Suprapubic skin (tissue), 4 donors: ENCODE measurements around the gene SAC3D1.

Experiments
- EP300 ChIP-seq: sonication (generic); formaldehyde crosslinking; IDR thresholded peaks from one replicate; pipeline ENCODE4 v1.6.1; 2017; ENCODE audit warnings: antibody characterized with exemption
- POLR2A ChIP-seq, 2 donors: fragments of 450-650 bp; IDR thresholded peaks; one replicate each; pipeline ENCODE4 v1.6.1; 2017; ENCODE audit warnings: antibody characterized with exemption in 2 of 2, mild to moderate bottlenecking in 2 of 2, moderate library complexity in 2 of 2
- POLR2AphosphoS5 ChIP-seq, 3 donors: sonication (generic); formaldehyde crosslinking; IDR thresholded peaks; one replicate each; pipeline ENCODE4 v1.6.1; 2017; ENCODE audit warnings: antibody characterized with exemption in 3 of 3
- TF ChIP-seq, protein P1 (sequence below), 2 donors: fragments of 200-600 bp in 1 of 2; fragments of 450-650 bp in 1 of 2; sonication (generic) in 1 of 2; IDR thresholded peaks; one replicate each; pipeline ENCODE4 v1.5.1; 2016 to 2019; ENCODE audit warnings: antibody characterized with exemption in 2 of 2, mild to moderate bottlenecking in 1 of 2, moderate library complexity in 1 of 2

DNA sequence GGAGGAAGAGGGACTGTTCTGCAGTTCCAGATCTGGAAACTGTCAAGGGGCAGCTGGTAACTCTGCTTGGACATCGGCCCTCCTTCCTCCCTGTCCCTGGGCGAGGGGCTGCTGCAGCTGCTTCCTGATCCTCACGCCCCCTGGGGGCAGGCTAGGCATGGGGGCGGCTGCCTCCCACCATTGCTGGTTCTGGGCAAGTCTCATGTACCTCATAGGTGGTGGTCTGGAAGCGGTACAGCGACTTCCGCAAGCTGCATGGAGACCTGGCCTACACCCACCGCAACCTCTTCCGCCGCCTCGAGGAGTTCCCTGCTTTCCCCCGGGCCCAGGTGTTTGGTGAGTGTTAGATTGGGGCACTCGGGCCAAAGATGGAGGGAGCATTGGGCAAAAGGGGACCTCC, 8.8 kb upstream of the SAC3D1 start:
- TF ChIP-seq POLR2A (IDR thresholded peaks at IDR 0.05), result no peak
- TF ChIP-seq, protein P1, sequence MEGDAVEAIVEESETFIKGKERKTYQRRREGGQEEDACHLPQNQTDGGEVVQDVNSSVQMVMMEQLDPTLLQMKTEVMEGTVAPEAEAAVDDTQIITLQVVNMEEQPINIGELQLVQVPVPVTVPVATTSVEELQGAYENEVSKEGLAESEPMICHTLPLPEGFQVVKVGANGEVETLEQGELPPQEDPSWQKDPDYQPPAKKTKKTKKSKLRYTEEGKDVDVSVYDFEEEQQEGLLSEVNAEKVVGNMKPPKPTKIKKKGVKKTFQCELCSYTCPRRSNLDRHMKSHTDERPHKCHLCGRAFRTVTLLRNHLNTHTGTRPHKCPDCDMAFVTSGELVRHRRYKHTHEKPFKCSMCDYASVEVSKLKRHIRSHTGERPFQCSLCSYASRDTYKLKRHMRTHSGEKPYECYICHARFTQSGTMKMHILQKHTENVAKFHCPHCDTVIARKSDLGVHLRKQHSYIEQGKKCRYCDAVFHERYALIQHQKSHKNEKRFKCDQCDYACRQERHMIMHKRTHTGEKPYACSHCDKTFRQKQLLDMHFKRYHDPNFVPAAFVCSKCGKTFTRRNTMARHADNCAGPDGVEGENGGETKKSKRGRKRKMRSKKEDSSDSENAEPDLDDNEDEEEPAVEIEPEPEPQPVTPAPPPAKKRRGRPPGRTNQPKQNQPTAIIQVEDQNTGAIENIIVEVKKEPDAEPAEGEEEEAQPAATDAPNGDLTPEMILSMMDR (IDR thresholded peaks at IDR 0.05), result no peak
- no peak for TF ChIP-seq POLR2AphosphoS5 (IDR thresholded peaks at IDR 0.05)
- TF ChIP-seq EP300, result no peak
